Measurements from ENCODE around the gene AXIN1.
A peak's percentile ranks its signal among the peaks of the same experiment; 100 is the strongest.
"Not testable (repeated sequence)": the region's sequence is repeated elsewhere in the genome, so short reads cannot be mapped to it uniquely, and the experiment has no call there.

The AXIN1 gene

GRCh38 chr16:351804-352520 is 561 bp downstream of the AXIN1 start:
- no peak for DNase-seq

GRCh38 chr16:350203-350602 is 2.3 kb downstream of the AXIN1 start:
- DNase-seq: no peak

GRCh38 chr16:349211-349610 is 3.3 kb downstream of the AXIN1 start:
- DNase-seq: no peak

GRCh38 chr16:348495-348894 is 4.0 kb downstream of the AXIN1 start:
- DNase-seq: not testable (repeated sequence)

GRCh38 chr16:347203-347602 is 5.3 kb downstream of the AXIN1 start:
- DNase-seq: no peak

- no peak for DNase-seq
These were observed 5.9 kb downstream of the AXIN1 start for GRCh38 chr16:346587-346986.

GRCh38 chr16:345772-346171 is 6.8 kb downstream of the AXIN1 start:
- DNase-seq: no peak

- DNase-seq: no peak
These were observed 9.9 kb downstream of the AXIN1 start for GRCh38 chr16:342455-343213.

- DNase-seq: not testable (repeated sequence)
These were observed 10.6 kb downstream of the AXIN1 start for GRCh38 chr16:341974-342336.

- DNase-seq: not testable (repeated sequence)
These were observed 11.2 kb downstream of the AXIN1 start for GRCh38 chr16:341095-341973.

- DNase-seq: no peak
These were observed 12.0 kb downstream of the AXIN1 start for GRCh38 chr16:340370-341091.

GRCh38 chr16:339680-340079 is 12.8 kb downstream of the AXIN1 start:
- DNase-seq: no peak

GRCh38 chr16:337975-338575 is 14.4 kb downstream of the AXIN1 start:
- no peak for DNase-seq

- DNase-seq: no peak
These were observed 15.1 kb downstream of the AXIN1 start for GRCh38 chr16:337437-337836.

- DNase-seq: peak; percentile 31
These were observed 16.3 kb downstream of the AXIN1 start for GRCh38 chr16:336269-336668.

GRCh38 chr16:334861-335632 is 17.5 kb downstream of the AXIN1 start:
- not testable (repeated sequence) for DNase-seq

GRCh38 chr16:334164-334832 is 18.2 kb downstream of the AXIN1 start:
- DNase-seq: not testable (repeated sequence)

- no peak for DNase-seq
These were observed 19.0 kb downstream of the AXIN1 start for GRCh38 chr16:333406-334094.

- DNase-seq: not testable (repeated sequence)
These were observed 21.2 kb downstream of the AXIN1 start for GRCh38 chr16:331181-331814.

GRCh38 chr16:330741-331140 is 21.8 kb downstream of the AXIN1 start:
- no peak for DNase-seq
